ENCODE data around the gene NOP16.
A peak's percentile ranks its signal among the peaks of the same experiment; 100 is the strongest.

NOP16 gene

DNA sequence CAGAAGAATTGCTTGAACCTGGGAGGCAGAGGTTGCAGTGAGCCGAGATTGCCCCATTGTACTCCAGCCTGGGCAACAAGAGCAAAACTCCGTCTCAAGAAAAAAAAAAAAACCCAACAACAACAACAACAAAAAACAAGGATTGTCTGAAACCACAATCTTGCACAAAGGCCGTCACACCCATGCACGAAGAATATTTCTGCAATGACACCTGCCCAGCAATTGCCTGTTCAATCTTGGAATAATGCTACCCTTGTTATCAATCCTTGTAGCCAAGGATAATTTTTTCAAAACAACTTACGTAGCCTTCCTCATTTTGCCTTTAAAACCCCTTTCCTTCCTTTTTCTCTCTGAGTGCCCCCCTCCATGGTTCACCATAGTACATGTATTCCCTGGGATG, 31.7 kb upstream of the NOP16 start:
- WGBS (ENCODE audit: insufficient coverage, insufficient read length), result no CpG with 5 or more reads among the region's 5 CpGs
- Histone ChIP-seq H3K27me3 (ENCODE audit: control insufficient read depth, insufficient read depth, low read length) (no peaks in the 10 kb centered on the region), H3K4me3 (ENCODE audit: low read length) (no peak overlapping the region), H3K36me3 (ENCODE audit: control insufficient read depth, insufficient read depth, low read length) (no peaks in the 10 kb centered on the region), H3K4me1 (ENCODE audit: control insufficient read depth, insufficient read depth, low read length) (no peaks in the 10 kb centered on the region), H3K27ac (ENCODE audit: low read length) (no peak overlapping the region), H3K9me3 (ENCODE audit: control insufficient read depth, insufficient read depth, low read length) (no peaks in the 10 kb centered on the region)
- no peak for DNase-seq (ENCODE audit: low read depth, low spot score)

DNA sequence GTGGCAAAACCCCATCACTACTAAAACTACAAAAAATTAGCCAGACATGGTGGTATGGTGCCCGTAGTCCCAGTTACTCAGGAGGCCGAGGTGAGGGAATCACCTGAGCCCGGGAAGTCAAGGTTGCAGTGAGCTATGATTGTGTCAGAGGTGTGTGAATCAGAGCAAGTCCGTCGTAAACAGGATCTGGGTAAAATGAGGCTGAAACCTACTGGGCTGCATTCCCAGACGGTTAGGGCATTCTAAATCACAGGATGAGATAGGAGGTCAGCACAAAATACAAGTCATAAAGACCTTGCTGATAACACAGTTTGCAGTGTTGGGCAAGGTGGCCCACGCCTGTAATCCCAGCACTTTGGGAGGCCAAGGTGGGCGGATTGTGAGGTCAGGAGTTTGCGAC, 29.9 kb upstream of the NOP16 start:
- no CpG with 5 or more reads among the region's 9 CpGs for WGBS (ENCODE audit: insufficient coverage, insufficient read length)
- H3K27ac ChIP-seq (ENCODE audit: low read length), result no peak overlapping the region
- H3K4me1 ChIP-seq (ENCODE audit: control insufficient read depth, insufficient read depth, low read length), result no peaks in the 10 kb centered on the region

DNA sequence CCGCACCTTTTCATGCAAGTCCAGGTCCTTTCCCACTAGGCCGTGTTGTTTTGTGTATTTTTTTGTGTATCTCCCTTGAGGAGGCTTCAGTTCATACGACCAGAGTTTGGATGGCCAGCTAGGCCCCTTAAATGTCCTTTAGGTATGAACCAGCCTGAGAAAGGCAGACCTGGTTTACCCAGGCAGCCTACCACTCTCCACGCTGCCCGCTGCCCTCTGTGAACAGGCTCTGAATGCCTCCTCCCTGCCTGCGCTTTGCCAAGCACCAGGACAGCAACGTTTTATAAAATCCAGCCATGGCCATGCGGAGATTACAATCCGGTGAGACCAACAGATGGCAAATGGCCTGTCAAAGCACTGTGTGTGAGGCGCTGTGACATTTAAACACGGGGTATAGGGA, 28.6 kb upstream of the NOP16 start:
- no peaks in the 10 kb centered on the region for H3K4me1 ChIP-seq (ENCODE audit: control insufficient read depth, insufficient read depth, low read length)
- H3K9me3 ChIP-seq (ENCODE audit: control insufficient read depth, insufficient read depth, low read length), result no peaks in the 10 kb centered on the region
- H3K27me3 ChIP-seq (ENCODE audit: control insufficient read depth, insufficient read depth, low read length), result no peaks in the 10 kb centered on the region
- no peak overlapping the region for H3K27ac ChIP-seq (ENCODE audit: low read length)
- no peak for DNase-seq (ENCODE audit: low read depth, low spot score)
- no peak overlapping the region; the same call in 1 of the 2 replicates for H3K4me3 ChIP-seq (ENCODE audit: low read length)
- no CpG with 5 or more reads among the region's 11 CpGs for WGBS (ENCODE audit: insufficient coverage, insufficient read length)
- H3K36me3 ChIP-seq (ENCODE audit: control insufficient read depth, insufficient read depth, low read length), result no peaks in the 10 kb centered on the region

More for the DNA sequence above, 29.9 kb upstream of the NOP16 start:
- Histone ChIP-seq H3K9me3 (ENCODE audit: control insufficient read depth, insufficient read depth, low read length) (no peaks in the 10 kb centered on the region), H3K36me3 (ENCODE audit: control insufficient read depth, insufficient read depth, low read length) (no peaks in the 10 kb centered on the region), H3K4me3 (ENCODE audit: low read length) (no peak overlapping the region), H3K27me3 (ENCODE audit: control insufficient read depth, insufficient read depth, low read length) (no peaks in the 10 kb centered on the region)
- DNase-seq (ENCODE audit: low read depth, low spot score), result no peak

DNA sequence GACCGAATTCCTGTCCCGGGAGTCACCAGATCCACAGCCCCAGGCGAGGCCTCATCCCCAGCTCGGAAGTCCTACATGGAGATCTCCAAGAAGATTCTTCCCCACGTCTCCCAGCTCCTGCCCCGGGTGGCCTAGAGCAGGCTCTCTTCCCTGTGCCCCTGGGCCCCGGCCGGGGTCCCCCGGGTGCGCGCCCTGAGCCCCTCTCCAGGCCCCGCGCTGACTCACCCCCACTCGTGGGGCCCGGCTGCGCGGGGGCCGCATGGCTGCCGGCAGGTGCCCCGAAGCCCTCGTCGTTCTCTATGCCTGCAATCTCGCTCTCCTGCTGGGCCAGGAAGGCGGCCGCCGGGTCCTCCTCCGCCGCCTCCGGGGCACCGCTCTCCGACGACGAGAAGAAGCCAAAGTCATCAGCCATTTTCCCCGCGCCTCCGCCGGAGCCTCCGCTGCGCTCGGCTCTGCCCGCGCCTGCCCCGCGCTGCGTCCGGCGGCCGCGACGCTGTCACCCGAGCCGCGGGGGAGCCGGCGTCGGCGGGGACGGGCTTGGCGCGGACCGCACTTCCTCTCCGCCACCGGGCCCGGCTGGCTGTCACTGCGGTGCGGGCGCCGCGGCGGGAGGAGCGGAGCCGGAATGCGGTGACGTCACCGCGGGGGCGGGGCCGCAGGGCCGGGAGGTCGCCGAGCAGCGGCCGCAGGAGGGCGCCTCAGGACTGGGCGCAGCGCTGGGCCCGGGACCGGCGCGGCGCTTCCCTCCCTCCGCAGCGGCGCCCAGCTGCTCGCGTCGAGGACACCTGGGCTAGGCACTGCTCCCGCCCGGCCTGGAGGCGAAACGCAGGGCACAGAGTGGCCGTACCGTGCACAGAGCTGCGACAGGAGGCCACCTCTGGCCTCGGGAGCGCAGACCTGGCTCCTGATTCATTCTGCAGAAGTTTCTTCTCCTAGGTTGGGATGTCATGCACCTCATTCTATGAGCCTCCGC, 27.8 kb upstream of the NOP16 start, which contains the start of gene CLTB:
Gene CLTB, minus strand, starts transcription at position 588 of the 973 bp plus-strand sequence. Its CDS starts 176 bp downstream, at position 412.
- no CpG with 5 or more reads among the region's 107 CpGs for WGBS (ENCODE audit: insufficient coverage, insufficient read length)
- Histone ChIP-seq H3K27ac (ENCODE audit: low read length) (no peak within 1 kb of the TSS), H3K4me1 (ENCODE audit: control insufficient read depth, insufficient read depth, low read length) (no peaks in the 10 kb centered on the region)

DNA sequence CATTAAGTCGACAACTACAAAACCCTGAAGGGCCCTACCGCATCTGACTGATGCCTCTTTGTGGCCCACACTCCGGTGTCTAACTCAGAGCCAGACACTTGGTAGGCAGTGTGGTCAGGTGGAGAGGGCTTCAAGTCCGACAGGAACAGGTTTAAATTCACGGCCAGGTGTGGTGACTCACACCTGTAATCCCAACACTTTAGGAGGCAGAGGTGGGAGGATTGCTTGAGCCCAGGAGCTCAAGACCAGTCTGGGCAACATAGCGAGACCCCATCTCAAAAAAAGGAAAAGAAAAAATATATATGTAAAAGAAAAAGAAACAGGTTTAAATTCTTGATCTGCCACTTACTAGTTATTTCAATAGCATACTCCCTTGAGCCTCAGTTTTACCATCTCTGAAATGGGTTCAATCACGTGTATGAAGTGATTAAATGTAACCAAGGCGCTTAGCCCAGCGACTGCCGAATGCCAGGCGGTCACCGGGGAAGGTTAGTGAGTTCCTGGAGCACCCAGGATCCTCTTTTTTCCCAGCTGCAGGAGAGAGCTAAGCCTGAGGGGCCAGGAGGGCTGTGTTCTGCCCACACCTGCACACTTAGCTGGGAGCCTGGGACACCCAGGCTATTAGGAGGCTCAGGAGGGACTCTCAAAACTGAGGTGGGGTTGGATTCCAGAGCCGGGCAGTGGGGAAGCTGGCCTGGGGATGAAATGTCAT, 27.0 kb upstream of the NOP16 start:
- H3K36me3 ChIP-seq (ENCODE audit: control insufficient read depth, insufficient read depth, low read length), result no peaks in the 10 kb centered on the region
- WGBS (ENCODE audit: insufficient coverage, insufficient read length), result no CpG with 5 or more reads among the region's 13 CpGs
- H3K27ac ChIP-seq (ENCODE audit: low read length), result no peak overlapping the region
- no peaks in the 10 kb centered on the region for H3K9me3 ChIP-seq (ENCODE audit: control insufficient read depth, insufficient read depth, low read length)
- peak overlapping the region; percentile 68; the same call in 1 of the 2 replicates for H3K4me3 ChIP-seq (ENCODE audit: low read length)
- H3K27me3 ChIP-seq (ENCODE audit: control insufficient read depth, insufficient read depth, low read length), result no peaks in the 10 kb centered on the region
- DNase-seq (ENCODE audit: low read depth, low spot score), result no peak
- no peaks in the 10 kb centered on the region for H3K4me1 ChIP-seq (ENCODE audit: control insufficient read depth, insufficient read depth, low read length)

More for the DNA sequence above, 27.8 kb upstream of the NOP16 start, which contains the start of gene CLTB:
- no peaks in the 10 kb centered on the region for H3K36me3 ChIP-seq (ENCODE audit: control insufficient read depth, insufficient read depth, low read length)
- H3K4me3 ChIP-seq (ENCODE audit: low read length), result peak within 1 kb of the TSS; percentile 68
- no peaks in the 10 kb centered on the region for H3K27me3 ChIP-seq (ENCODE audit: control insufficient read depth, insufficient read depth, low read length)
- DNase-seq (ENCODE audit: low read depth, low spot score), result peak; percentile 79
- no peaks in the 10 kb centered on the region for H3K9me3 ChIP-seq (ENCODE audit: control insufficient read depth, insufficient read depth, low read length)

DNA sequence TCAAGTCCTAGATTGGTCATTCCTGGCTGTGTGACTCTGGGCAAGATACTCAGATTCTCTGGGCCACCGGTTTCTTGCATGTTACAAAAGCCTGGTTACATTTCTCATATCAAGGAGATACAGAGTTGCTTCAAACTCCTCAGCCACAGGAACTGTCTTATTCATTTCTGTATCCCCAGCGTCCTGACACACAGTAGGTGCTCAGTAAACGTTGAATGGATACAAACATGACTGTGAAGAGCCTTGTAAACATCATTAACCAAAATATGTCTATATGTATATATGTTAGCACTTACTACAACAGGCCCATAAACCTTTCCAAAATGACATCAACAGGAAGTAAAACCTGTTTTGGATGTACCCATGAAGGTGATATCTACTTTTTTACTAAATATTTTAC, 26.3 kb upstream of the NOP16 start:
- H3K27ac ChIP-seq (ENCODE audit: low read length), result no peak overlapping the region

DNA sequence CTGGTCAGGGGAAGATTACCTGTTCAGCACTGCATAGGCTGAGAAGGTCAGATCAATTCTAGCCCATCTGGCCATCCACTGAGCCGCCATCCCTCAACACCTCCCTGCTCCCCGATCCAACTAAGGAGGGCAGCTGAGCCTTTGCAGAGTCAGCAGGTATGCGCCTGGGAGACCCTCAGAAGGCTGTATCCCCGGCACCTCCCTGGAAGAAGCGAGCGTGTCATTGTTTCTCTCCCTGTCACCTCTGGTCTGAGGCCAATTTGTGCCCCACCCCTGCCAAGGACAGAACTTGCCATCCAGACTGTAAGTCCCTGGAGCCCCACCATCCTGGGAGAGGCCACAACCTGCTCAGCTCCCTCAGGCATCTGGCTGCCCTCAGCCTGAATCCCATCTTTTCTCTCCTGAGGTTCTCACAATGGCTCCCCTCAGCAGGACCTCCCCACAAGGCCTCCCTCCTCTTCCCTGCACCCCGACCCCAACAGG, 25.4 kb upstream of the NOP16 start:
- Histone ChIP-seq H3K36me3 (ENCODE audit: control insufficient read depth, insufficient read depth, low read length) (no peaks in the 10 kb centered on the region), H3K27ac (ENCODE audit: low read length) (no peak overlapping the region), H3K27me3 (ENCODE audit: control insufficient read depth, insufficient read depth, low read length) (no peaks in the 10 kb centered on the region), H3K4me1 (ENCODE audit: control insufficient read depth, insufficient read depth, low read length) (no peaks in the 10 kb centered on the region), H3K4me3 (ENCODE audit: low read length) (no peak overlapping the region), H3K9me3 (ENCODE audit: control insufficient read depth, insufficient read depth, low read length) (no peaks in the 10 kb centered on the region)
- no peak for DNase-seq (ENCODE audit: low read depth, low spot score)
- no CpG with 5 or more reads among the region's 7 CpGs for WGBS (ENCODE audit: insufficient coverage, insufficient read length)

More for the DNA sequence above, 26.3 kb upstream of the NOP16 start:
- Histone ChIP-seq H3K27me3 (ENCODE audit: control insufficient read depth, insufficient read depth, low read length) (no peaks in the 10 kb centered on the region), H3K9me3 (ENCODE audit: control insufficient read depth, insufficient read depth, low read length) (no peaks in the 10 kb centered on the region), H3K4me3 (ENCODE audit: low read length) (no peak overlapping the region), H3K36me3 (ENCODE audit: control insufficient read depth, insufficient read depth, low read length) (no peaks in the 10 kb centered on the region), H3K4me1 (ENCODE audit: control insufficient read depth, insufficient read depth, low read length) (no peaks in the 10 kb centered on the region)
- DNase-seq (ENCODE audit: low read depth, low spot score), result no peak
- WGBS (ENCODE audit: insufficient coverage, insufficient read length), result no CpG with 5 or more reads among the region's 3 CpGs

DNA sequence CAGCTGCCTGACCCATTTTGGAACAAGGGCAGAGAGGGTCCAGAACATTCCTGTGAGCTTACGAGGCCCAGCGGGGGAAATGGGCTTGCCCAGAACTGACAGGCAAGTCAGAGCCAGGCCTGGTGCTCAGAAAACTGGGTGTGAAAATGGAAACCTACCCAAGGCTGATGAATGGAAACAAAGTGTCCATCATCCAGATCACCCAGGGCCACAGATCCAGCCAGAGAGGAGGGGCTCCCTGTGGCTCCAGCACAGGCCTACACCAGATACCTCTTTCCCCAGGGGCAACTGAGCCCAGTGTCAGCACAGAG, 24.8 kb upstream of the NOP16 start:
- DNase-seq (ENCODE audit: low read depth, low spot score), result no peak
- Histone ChIP-seq H3K27me3 (ENCODE audit: control insufficient read depth, insufficient read depth, low read length) (no peaks in the 10 kb centered on the region), H3K4me3 (ENCODE audit: low read length) (no peak overlapping the region), H3K36me3 (ENCODE audit: control insufficient read depth, insufficient read depth, low read length) (no peaks in the 10 kb centered on the region), H3K4me1 (ENCODE audit: control insufficient read depth, insufficient read depth, low read length) (no peaks in the 10 kb centered on the region), H3K27ac (ENCODE audit: low read length) (no peak overlapping the region), H3K9me3 (ENCODE audit: control insufficient read depth, insufficient read depth, low read length) (no peaks in the 10 kb centered on the region)
- no CpG with 5 or more reads among the region's 2 CpGs for WGBS (ENCODE audit: insufficient coverage, insufficient read length)

DNA sequence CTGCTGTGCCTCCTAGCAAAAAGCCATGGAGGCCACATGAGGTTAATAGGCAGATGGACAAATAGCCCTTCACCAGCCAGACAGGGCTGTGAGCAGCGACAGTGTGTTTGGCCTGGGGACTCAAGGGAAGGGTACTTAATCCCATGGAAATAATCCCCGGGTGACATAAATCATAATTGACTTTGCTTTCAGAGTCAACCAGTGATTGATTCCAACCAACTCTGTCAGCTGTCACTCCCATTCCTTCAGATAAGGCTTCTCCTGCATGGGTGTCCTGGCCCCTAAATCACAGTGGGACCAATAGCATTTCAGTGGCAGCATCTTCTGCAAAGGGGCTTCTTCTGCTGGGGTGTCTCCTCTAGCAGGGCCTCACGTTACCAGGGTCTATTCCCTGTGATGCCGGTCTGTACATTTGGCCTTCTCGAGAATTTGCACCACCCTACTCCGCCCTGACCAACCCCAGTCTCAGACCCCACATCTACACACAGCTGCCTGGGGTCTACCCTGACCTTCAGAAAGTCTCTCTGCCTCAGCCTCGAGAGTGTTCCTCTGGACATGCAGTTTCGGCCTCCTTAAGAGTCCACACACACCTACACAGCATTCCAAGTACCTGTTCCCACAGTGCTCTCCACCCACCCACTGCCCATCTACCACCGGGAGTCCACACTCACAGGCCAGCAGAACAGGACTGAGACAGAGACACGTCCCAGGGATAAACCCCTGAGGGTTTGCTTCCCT, 24.3 kb upstream of the NOP16 start:
- DNase-seq (ENCODE audit: low read depth, low spot score), result no peak
- no peaks in the 10 kb centered on the region for H3K9me3 ChIP-seq (ENCODE audit: control insufficient read depth, insufficient read depth, low read length)
- no peak overlapping the region for H3K27ac ChIP-seq (ENCODE audit: low read length)
- no peak overlapping the region for H3K4me3 ChIP-seq (ENCODE audit: low read length)
- H3K36me3 ChIP-seq (ENCODE audit: control insufficient read depth, insufficient read depth, low read length), result no peaks in the 10 kb centered on the region
- no peaks in the 10 kb centered on the region for H3K27me3 ChIP-seq (ENCODE audit: control insufficient read depth, insufficient read depth, low read length)
- no CpG with 5 or more reads among the region's 10 CpGs for WGBS (ENCODE audit: insufficient coverage, insufficient read length)
- no peaks in the 10 kb centered on the region for H3K4me1 ChIP-seq (ENCODE audit: control insufficient read depth, insufficient read depth, low read length)
